Uterus (tissue), 2 donors: ENCODE data around the gene DYNC1LI2.

ENCODE experiments used
- CTCF ChIP-seq, 4 experiments: fragments of 200-600 bp in 2 of 4; fragments of 450-650 bp in 2 of 4; sonication (generic) in 2 of 4; IDR thresholded peaks; one replicate each; pipeline ENCODE4 v1.5.1; 2016 to 2019; ENCODE audit warnings: antibody characterized with exemption in 4 of 4, mild to moderate bottlenecking in 2 of 4, moderate library complexity in 1 of 4
- POLR2A ChIP-seq, 2 donors: fragments of 450-650 bp; IDR thresholded peaks; one replicate each; pipeline ENCODE4 v1.6.1; 2016; ENCODE audit warnings: antibody characterized with exemption in 2 of 2, mild to moderate bottlenecking in 1 of 2, moderate library complexity in 1 of 2

- no peak for TF ChIP-seq POLR2A (IDR thresholded peaks at IDR 0.05)
- TF ChIP-seq CTCF (IDR thresholded peaks at IDR 0.05), result no peak
These were observed 9.2 kb downstream of the DYNC1LI2 start for GRCh38 chr16:66741950-66742808.
